ES-I3 (cell line): Measurements from ENCODE around the gene SZRD1.
"Not testable (repeated sequence)": the region's sequence is repeated elsewhere in the genome, so short reads cannot be mapped to it uniquely, and the experiment has no call there.

Experiments used
- H3K36me3 ChIP-seq: 2 replicates; pipeline ENCODE4 v1.6.1; 2013; ENCODE audit warnings: mild to moderate bottlenecking, low read length, control low read depth, moderate library complexity; ENCODE audit not compliant: insufficient read depth
- H3K4me1 ChIP-seq: 2 replicates; pipeline ENCODE4 v1.6.1; 2013; ENCODE audit warnings: mild to moderate bottlenecking, control low read depth, low read length; ENCODE audit not compliant: insufficient read depth
- H3K9ac ChIP-seq: 2 replicates; pipeline ENCODE4 v1.6.1; 2013; ENCODE audit warnings: low read depth, mild to moderate bottlenecking, low read length, moderate library complexity
- H3K9me3 ChIP-seq: 2 replicates; pipeline ENCODE4 v1.6.1; 2013; ENCODE audit warnings: mild to moderate bottlenecking, low read length, moderate library complexity; ENCODE audit not compliant: control insufficient read depth, insufficient read depth

The SZRD1 gene

DNA sequence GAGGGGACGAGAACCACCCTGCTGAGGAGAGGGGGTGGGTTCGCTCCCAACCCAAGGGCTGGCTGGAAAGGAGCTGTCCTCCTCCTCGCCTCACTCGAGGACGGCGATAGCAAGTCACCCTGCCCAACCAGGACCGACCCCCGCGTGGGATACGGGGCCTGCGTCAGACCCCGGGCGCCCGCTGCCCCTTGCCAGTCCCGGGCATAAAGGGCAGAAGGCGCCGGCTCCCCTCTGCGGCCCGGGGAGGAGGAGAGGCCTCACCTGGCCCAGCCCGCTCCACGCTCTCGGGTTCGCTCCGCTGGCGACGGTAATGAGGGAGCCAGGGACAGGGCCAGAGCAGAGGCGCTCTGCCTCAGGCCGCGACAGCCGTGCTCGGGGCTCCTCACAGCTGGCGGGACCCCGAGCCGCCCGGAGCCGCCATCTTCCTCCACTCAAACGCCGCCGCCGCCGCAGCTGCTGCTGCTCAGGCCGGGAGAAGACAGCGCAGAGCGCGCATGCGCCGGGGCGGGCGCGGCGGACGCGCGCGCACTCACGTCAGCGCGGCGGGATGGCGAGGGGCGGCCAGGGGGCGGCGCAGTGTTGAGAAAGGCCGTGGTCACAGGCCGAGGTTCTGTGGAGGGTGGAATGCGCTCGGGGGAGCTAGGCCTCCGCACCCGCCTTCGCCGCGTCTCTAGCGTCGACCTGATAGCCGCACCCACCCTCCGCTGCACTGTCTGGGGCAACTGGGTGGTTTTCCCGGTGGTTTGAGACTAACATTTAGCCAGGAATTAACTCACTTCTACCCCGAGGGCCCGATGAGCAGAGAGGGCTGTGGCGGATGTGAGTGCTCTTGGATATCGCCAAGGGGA is 14.8 kb upstream of the SZRD1 start, which contains the start of gene FBXO42:
FBXO42 (minus strand) TSS at position 487 of the 848 bp plus-strand sequence. CDS start 37,062 bp downstream, outside the sequence.
- Histone ChIP-seq H3K9me3 (no peaks in the 10 kb centered on the region), H3K4me1 (peaks cover 17% of the 10 kb centered on the region; the same call in 1 of the 2 replicates)

DNA sequence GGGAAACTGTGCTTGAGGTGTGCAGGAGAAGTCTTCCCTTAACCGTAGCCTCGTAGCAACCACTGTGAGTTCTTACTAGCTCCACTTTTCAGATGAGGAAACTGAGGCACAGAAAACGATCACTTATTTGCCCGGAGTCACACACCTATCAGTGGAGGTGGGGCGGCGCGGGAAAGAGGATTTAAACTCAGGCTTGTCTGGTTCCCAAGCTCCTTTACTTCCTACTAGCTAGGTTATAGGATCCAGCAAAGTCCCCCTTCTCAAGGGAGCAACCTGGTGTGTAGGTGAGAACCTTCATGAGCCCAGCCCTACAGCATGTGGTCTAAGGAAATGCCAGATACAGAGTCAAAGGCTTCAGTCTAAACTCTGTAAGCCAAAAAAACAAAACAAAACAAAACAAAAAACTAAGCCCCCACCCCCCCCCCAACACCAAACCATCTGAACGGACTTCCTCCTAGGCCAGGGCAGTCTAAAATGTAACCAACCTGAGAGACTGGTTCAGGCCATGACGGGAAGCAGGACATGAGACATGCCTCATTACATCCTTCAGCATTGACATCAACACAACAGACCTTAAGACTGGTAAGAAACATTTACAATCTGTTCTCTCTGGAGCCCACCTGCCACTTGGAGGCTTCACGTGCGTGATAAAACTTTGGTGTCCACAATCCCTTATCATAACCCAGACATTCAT is 14.1 kb upstream of the SZRD1 start:
- peaks cover 17% of the 10 kb centered on the region; the same call in 1 of the 2 replicates for H3K4me1 ChIP-seq
- H3K9me3 ChIP-seq = no peaks in the 10 kb centered on the region
- H3K36me3 ChIP-seq = no peaks in the 10 kb centered on the region
- H3K9ac ChIP-seq = peak overlapping the region; percentile 83

More for the DNA sequence above, 14.8 kb upstream of the SZRD1 start, which contains the start of gene FBXO42:
- Histone ChIP-seq H3K9ac (peak within 1 kb of the TSS; percentile 83), H3K36me3 (no peaks in the 10 kb centered on the region)

DNA sequence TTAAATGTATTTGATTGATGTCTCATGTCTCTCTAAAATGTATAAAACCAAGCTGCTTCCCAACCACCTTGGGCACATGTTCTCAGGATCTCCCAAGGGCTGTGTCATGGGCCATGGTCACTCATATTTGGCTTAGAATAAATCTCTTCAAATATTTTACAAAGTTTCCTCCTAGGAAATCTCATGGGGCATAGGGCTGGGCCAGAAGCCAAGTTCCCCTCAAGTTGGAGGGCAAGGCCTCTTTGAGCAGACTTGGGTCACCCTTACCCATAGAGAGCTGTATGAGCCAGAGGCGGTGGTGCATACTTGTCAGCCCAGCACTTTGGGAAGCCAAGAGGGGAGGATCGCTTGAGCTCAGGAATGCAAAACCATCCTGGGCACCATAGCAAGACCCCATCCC is 12.4 kb upstream of the SZRD1 start:
- no peaks in the 10 kb centered on the region for H3K36me3 ChIP-seq
- H3K4me1 ChIP-seq = peaks cover 15% of the 10 kb centered on the region; the same call in 1 of the 2 replicates
- H3K9me3 ChIP-seq = no peaks in the 10 kb centered on the region
- no peak overlapping the region for H3K9ac ChIP-seq

DNA sequence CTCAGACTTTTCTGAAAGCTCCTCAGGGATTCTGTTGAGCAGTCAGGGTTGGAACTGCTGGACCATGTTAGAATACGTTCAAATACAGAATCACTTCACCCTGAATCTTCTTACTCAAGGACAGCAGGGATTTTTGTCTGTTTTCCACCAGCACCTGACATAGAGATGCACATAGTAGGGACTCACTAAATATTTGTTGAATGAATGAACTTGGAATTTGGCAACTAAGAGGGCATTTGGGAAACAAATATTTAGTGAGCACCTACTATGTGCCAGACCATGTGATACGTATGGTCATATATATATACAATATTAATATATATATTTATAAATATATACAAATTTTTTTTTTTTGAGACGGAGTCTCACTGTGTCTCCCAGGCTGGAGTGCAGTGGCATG is 10.2 kb upstream of the SZRD1 start:
- no peaks in the 10 kb centered on the region for H3K36me3 ChIP-seq
- 0 out of 2 replicates have a peak, but pooled peaks cover 4% of the 10 kb centered on the region for H3K4me1 ChIP-seq

DNA sequence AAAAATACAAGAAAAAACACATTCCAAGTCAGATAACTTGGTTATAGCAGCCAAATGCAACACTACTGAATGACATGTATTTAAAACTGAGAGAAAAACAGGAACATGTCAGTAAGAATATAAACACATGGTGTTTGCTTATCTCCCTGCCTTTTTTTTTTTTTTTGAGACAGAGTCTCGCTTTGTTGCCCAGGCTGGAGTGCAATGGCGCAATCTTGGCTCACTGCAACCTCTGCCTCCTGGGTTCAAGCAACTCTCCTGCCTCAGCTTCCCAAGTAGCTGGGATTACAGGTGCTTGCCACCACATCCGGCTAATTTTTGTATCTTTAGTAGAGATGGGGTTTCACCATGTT is 1.9 kb upstream of the SZRD1 start:
- not testable (repeated sequence) for H3K9ac ChIP-seq, H3K9me3 ChIP-seq, H3K4me1 ChIP-seq, H3K36me3 ChIP-seq

More for the DNA sequence above, 10.2 kb upstream of the SZRD1 start:
- no peak overlapping the region for H3K9ac ChIP-seq
- H3K9me3 ChIP-seq = no peaks in the 10 kb centered on the region

DNA sequence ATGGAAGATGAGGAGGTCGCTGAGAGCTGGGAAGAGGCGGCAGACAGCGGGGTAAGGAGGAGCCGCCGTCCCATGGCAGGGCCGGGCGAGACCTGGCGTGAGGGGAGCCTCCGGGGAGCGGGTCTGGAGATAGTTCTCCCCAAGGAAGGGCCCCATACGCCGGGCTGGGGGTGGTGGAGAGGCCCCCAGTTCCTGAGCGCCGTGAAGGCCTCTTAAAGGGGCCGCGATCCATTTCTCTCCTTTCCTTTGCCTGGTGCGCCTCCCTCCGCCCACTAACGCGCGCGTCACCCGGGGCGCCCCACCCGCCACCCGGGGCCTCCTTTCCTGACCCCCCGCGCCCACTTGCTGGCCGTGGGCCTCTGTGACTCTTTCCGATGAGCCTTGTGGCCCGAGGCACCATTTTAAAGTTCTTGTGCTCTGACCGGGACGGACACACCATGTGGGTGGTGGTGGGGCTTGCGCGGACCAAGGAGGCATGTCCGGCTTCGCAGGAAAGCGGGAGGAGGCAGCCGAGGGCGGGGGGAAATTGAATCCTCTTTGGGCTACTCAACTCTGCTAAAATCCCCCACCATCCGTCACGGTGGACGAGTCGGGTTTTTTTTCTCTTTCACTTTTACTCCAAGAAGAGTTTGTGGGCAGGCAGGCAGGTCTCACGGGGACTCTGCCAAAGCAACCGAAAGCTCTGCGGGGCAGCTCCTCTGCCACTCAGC is 371 bp downstream of the SZRD1 start:
- Histone ChIP-seq H3K4me1 (peaks cover 5% of the 10 kb centered on the region; the same call in 1 of the 2 replicates), H3K9me3 (no peaks in the 10 kb centered on the region), H3K9ac (peak overlapping the region; percentile 93), H3K36me3 (no peaks in the 10 kb centered on the region; the same call in 1 of the 2 replicates)

DNA sequence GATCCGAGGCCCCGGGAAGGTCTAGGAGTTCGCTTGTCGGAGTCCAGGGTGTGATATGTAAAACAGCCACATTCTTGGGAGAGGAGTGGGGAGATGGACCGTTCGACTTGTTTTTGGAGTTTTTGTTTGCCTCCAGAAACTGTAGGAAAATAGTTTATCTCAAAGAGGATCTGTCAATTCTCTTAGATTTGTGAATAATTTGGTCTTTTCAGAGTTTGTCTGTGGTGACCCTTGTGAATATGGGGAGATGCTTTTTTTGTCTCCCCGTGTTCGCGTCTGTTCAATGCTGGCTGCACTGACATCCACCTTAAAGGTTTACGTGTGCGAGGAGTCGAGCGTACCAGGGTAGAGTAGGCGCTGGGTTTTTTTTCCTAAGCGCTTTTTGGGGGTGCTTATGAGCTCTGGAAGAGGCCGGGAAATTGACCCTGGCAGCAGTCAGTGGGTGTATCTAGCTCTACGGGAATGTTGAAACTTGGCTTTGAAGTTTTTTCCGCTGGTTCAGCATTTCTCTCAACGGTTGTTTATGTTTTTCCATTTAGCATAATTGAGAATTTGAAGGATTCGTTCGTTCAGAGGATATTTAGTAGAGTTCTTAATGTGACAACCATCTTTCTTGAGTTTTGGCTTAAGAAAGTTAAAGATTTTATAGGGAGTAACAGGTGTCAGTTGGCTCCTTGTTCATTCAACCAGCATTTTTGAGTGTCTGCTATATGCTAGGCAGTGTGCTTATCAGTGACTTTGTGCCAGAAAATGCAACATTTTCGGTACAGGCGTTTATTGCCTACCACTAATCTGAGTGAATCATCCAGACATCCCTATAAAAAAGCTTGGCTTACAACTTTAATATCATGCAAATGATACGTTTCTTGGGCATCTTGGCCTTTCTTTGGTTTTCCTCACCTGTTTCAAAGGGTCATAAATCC is 1.2 kb downstream of the SZRD1 start:
- peak overlapping the region; percentile 93 for H3K9ac ChIP-seq
- peaks cover 5% of the 10 kb centered on the region; the same call in 1 of the 2 replicates for H3K4me1 ChIP-seq
- peaks cover 4% of the 10 kb centered on the region; the same call in 1 of the 2 replicates for H3K36me3 ChIP-seq
- no peaks in the 10 kb centered on the region for H3K9me3 ChIP-seq

DNA sequence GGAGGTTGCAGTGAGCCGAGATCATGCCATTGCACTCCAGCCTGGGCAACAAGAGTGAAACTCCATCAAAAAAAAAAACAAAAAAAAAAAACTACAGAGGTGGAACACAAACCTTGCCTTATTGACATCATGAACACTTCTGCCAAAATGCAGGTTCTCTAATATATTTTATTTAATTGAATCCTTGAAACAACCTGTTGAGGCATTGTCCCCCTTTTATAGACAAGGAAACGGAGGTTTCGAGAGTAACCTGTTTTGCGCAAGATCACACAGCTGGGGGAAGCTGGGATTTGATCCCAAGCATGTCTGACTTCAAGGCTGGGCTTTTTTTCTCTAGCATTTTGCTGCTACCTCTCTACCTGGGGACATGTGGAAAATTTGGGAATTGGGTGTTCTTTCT is 2.8 kb downstream of the SZRD1 start:
- no peak overlapping the region for H3K9ac ChIP-seq
- no peaks in the 10 kb centered on the region for H3K9me3 ChIP-seq
- H3K36me3 ChIP-seq = peaks cover 4% of the 10 kb centered on the region; the same call in 1 of the 2 replicates
- H3K4me1 ChIP-seq = peaks cover 12% of the 10 kb centered on the region

DNA sequence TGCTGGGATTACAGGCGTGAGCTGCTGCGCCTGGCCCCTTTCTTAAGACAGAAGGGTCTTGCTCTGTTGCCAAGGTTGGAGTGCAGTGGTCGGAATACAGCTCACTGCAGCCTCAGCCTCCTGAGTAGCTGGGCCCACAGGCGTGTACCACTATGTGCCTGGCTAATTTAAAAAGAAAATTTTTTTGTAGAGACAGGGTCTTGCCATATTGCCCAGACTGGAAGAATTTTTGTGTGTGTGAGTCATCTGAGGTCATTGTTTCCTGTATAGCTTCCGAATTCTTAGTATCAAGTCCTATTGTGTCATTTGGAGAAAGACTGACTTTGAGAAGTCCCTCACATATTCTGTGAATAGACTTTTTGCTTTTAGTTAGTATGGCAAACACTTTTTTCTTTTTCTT is 4.7 kb downstream of the SZRD1 start:
- Histone ChIP-seq H3K4me1 (peaks cover 26% of the 10 kb centered on the region), H3K9me3 (no peaks in the 10 kb centered on the region), H3K36me3 (peaks cover 4% of the 10 kb centered on the region; the same call in 1 of the 2 replicates), H3K9ac (no peak overlapping the region)

DNA sequence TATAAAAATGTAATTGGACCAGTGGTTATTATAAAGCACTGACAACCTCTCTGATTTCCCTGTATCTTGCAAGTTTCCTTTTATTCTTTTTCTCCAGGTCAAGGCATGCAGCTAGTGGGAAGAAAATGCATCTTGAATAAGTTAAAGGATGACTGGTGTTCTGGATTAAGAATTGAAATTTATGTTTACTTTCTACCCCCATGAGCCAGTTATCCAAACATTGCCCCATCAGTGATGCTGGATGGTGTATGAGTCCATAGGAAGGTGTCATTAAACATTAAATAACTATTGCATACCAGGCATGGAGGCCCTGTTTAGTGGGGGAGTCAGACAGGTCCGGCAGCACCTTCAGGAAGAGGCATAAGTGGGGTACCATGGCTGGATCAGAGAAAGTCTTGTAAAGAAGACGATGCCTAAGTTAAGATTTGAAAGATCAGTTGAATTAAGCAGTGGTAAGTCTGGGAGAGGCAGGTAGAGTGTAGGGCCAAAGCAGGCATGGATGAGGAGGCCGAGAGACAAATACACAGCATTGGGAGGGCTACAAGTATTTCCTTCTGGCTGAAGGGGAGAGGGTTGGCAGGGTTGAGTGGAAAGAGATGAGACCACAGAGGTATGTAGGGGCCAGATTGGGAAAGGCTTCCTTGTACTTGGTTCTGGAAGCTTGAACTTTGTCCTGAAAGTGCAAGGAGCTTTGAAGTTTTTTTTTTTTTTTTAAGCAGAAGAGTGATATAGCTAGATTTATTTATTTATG is 5.7 kb downstream of the SZRD1 start:
- peaks cover 4% of the 10 kb centered on the region; the same call in 1 of the 2 replicates for H3K36me3 ChIP-seq
- H3K9me3 ChIP-seq = no peaks in the 10 kb centered on the region
- no peak overlapping the region for H3K9ac ChIP-seq
- H3K4me1 ChIP-seq = peaks cover 34% of the 10 kb centered on the region

DNA sequence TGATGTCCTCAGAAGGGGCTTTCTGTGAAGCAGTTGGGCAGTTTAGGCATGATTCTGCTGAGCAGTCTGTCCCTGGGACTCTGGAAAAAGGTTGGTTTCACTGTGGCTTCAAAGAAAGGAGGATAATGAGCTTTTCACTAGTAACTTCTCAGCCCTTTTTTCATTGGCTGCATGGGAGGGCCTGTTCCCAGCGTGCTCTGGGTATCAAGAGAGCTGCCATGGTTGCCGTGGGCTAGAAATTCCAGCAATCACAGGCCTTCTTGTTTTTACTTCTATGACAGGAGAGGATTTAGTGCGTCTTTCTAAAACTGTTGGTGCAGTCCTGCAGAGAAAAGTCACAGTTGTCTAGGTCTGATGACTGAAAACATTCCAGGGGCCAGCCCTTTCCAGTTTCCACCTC is 7.2 kb downstream of the SZRD1 start:
- H3K9ac ChIP-seq = no peak overlapping the region

DNA sequence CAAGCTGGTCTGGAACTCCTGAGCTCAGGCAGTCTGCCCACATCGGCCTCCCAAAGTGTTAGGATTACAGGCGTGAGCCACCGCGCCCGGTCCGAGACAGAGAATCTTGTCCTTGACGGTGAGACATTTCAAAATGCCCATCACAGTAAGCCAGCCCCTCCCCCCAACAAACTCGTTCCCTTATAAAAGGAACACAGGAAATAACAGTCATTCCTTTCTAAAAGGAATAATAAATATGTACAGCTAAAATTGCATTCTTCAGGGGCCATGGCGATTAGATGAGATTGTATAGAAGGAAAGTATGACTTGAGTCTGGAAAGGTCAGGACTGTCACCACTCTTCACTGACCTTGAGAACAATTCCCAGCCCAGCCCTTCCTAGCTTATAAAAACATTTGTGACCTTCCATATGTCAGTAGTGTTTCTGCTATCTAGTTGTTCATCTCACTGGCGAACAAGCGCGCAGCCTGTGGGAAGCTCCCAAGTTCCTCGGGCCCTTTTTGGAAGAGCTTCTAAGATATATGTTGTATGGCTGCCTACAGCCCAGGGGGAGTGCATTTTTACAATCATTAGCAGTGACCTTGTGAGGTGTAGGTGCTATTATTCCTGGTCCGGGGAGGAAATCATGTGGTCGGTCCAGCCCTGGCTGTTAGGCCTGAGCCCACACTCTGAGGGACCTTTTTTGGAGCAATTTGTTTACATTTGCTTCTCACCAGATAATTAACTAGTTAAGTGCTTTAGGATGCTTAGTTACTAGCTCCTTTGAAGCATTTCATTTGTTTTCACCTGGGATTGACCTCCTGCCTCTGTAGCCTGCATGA is 8.7 kb downstream of the SZRD1 start:
- Histone ChIP-seq H3K36me3 (peaks cover 4% of the 10 kb centered on the region; the same call in 1 of the 2 replicates), H3K9me3 (no peaks in the 10 kb centered on the region), H3K9ac (no peak overlapping the region), H3K4me1 (peaks cover 29% of the 10 kb centered on the region)

More for the DNA sequence above, 7.2 kb downstream of the SZRD1 start:
- Histone ChIP-seq H3K36me3 (peaks cover 4% of the 10 kb centered on the region; the same call in 1 of the 2 replicates), H3K4me1 (peaks cover 29% of the 10 kb centered on the region), H3K9me3 (no peaks in the 10 kb centered on the region)
